ENCODE results near the gene DEDD.

GRCh38 chr1:161089251-161089924 is 43.1 kb downstream of the DEDD start, which contains the start of gene NECTIN4:
- TF ChIP-seq CTCF (IDR thresholded peaks at IDR 0.05; ENCODE audit: low read depth, low read length) = no peak
- TF ChIP-seq EZH2phosphoT487 (IDR thresholded peaks at IDR 0.05; ENCODE audit: low read depth) = no peak

Data from OCI-LY3 (cell line).